Measurements from ENCODE around the gene STAMBP.

- TF ChIP-seq CHD1 (IDR thresholded peaks at IDR 0.05; ENCODE audit: low read depth, low read length) (no peak), RAD21 (IDR thresholded peaks at IDR 0.05; ENCODE audit: low read length) (no peak), BHLHE40 (IDR thresholded peaks at IDR 0.05; ENCODE audit: low read depth, low read length) (no peak), POLR2A (IDR thresholded peaks at IDR 0.05; ENCODE audit: low read depth, low read length) (no peak), NFE2L2 (IDR thresholded peaks at IDR 0.05; ENCODE audit: low read depth, low read length) (no peak), FOS (IDR thresholded peaks at IDR 0.05; ENCODE audit: low read depth, low read length) (no peak), RFX5 (IDR thresholded peaks at IDR 0.05; ENCODE audit: low read depth, low read length) (no peak)
- TF ChIP-seq, protein P1, sequence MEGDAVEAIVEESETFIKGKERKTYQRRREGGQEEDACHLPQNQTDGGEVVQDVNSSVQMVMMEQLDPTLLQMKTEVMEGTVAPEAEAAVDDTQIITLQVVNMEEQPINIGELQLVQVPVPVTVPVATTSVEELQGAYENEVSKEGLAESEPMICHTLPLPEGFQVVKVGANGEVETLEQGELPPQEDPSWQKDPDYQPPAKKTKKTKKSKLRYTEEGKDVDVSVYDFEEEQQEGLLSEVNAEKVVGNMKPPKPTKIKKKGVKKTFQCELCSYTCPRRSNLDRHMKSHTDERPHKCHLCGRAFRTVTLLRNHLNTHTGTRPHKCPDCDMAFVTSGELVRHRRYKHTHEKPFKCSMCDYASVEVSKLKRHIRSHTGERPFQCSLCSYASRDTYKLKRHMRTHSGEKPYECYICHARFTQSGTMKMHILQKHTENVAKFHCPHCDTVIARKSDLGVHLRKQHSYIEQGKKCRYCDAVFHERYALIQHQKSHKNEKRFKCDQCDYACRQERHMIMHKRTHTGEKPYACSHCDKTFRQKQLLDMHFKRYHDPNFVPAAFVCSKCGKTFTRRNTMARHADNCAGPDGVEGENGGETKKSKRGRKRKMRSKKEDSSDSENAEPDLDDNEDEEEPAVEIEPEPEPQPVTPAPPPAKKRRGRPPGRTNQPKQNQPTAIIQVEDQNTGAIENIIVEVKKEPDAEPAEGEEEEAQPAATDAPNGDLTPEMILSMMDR (conservative IDR thresholded peaks at IDR 0.05; ENCODE audit: low read depth, low read length), result no peak
Observed at GRCh38 chr2:73910873-73911547, 82.2 kb downstream of the STAMBP start.

Data from IMR-90 (cell line).